C4-2B (cell line): ENCODE data around the gene FFAR3.

Experiments
- H3K27ac ChIP-seq: fragments of 450-650 bp; 2 replicates; pipeline ENCODE4 v1.5.1; 2017
- ZFX ChIP-seq: fragments of 450-650 bp; IDR thresholded peaks from 2 replicates; pipeline ENCODE4 v1.6.1; 2017
- TF ChIP-seq, protein P1 (sequence below): fragments of 450-650 bp; conservative IDR thresholded peaks from 2 replicates; pipeline ENCODE4 v1.5.1; 2017; ENCODE audit warnings: mild to moderate bottlenecking

Gene FFAR3

DNA sequence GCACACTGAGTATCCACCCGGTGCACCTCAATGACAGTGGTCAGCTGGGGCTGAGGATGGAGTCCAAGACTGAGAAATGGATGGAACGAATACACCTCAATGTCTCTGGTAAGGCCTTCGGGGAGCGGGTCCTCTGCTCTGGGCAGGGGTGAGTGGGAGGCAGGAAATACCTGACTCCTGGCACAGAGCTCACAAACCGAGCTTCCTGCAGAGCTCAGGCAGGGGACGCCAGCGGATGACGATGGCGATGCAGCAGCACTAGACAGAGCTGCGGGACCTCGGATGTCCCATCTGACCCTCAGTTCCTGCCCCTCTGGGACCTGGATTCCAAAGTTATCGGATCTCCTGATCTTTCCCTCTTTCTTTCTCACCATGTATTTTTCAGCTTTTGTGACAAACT, 25.4 kb upstream of the FFAR3 start:
- TF ChIP-seq ZFX, result no peak
- TF ChIP-seq, protein P1, sequence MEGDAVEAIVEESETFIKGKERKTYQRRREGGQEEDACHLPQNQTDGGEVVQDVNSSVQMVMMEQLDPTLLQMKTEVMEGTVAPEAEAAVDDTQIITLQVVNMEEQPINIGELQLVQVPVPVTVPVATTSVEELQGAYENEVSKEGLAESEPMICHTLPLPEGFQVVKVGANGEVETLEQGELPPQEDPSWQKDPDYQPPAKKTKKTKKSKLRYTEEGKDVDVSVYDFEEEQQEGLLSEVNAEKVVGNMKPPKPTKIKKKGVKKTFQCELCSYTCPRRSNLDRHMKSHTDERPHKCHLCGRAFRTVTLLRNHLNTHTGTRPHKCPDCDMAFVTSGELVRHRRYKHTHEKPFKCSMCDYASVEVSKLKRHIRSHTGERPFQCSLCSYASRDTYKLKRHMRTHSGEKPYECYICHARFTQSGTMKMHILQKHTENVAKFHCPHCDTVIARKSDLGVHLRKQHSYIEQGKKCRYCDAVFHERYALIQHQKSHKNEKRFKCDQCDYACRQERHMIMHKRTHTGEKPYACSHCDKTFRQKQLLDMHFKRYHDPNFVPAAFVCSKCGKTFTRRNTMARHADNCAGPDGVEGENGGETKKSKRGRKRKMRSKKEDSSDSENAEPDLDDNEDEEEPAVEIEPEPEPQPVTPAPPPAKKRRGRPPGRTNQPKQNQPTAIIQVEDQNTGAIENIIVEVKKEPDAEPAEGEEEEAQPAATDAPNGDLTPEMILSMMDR, result no peak
- H3K27ac ChIP-seq, result no peak overlapping the region

DNA sequence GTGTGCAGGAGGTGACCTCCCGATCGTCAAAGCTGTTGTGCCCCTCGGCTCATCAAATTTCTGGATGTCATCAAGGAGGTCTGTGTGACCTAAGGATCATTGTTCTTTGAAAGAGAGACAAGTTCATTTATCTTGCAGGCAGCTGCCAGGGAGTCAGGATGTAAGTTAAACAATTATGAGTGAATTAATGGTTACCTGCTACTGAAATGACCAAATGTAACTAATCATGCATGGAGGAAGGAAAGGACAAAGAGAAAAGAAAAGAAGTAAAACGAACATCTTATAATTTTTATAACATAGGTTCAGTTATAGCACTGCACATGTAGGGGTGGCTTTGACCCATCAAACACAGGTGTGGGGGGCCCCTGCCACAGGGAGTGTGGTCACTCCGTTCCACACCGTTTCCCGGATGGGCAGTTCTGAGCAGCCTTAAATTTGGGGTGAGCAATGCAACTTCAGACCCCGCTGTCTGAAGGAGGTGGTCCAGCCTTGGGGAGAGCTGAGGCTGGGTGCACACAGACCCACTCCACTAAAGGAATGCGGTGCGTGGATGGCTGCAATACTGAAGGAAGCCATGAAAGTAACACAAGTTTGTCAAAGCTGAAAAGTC, 24.0 kb upstream of the FFAR3 start:
- no peak overlapping the region for H3K27ac ChIP-seq
- TF ChIP-seq, protein P1, result no peak
- TF ChIP-seq ZFX, result no peak

DNA sequence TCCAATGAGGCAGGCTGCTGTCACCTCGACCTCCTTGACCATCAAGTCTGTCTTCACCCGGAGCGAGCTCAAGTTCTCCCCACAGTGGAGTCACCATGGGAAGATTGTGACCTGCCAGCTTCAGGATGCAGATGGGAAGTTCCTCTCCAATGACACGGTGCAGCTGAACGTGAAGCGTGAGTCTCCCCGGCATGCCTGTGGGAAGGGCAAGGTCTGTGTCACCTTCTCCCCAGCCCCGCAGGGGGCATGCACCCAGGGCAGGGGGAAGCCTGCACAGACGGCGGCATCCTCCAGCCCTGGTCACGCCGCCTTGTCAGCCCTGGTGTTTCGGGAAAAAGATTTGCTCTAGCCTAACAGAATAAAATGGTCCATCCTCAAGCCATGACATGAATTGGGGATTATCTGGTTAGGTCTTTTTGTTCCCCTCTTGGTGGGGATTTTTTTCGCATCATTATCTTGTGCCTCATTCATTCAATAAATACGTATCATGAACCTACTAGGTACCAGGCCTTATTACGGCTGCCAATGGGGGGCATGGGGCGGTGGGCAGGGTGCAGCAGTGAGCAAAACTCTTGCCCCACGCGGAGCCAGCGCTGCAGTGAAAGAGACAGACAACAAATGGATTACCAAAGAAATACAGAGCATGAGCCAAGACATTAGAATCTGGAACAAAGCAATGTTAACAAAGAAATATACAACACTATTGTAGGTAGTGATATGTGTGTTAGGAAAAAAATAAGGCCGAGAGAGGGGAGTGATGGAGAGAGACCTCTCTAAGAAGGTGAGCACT, 21.9 kb upstream of the FFAR3 start:
- no peak overlapping the region for H3K27ac ChIP-seq
- TF ChIP-seq, protein P1, result no peak
- no peak for TF ChIP-seq ZFX

DNA sequence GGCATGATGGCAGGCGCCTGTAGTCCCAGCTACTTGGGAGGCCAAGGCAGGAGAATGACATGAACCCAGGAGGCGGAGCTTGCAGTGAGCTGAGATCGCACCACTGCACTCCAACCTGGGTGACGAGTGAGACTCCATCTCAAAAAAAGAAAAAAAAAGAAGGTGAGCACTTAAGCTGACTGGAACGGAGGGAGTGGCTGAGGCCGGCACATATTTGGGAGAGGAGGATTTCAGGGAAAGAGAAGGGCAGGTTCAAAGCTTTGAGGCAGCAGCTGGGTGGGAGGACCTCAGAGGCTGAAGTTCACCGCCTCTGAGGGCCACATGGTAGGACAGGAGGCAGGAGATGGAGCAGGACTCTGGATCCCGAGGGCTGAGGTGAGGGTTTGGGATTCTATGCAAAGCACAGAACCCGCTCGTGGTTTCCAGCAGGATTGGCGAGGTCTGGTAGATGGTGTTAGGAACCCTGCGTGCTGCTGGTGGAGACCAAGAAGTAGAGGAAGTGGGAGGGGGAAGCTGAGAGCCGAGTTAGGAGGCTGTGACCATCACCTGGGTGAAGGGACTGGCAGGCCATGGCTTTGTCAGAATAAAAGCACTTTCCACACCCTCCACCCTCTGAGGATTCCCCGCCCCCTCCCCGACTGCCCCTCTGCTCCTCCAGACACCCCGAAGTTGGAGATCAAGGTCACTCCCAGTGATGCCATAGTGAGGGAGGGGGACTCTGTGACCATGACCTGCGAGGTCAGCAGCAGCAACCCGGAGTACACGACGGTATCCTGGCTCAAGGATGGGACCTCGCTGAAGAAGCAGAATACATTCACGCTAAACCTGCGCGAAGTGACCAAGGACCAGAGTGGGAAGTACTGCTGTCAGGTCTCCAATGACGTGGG, 20.9 kb upstream of the FFAR3 start:
- TF ChIP-seq, protein P1, result no peak
- TF ChIP-seq ZFX, result no peak
- H3K27ac ChIP-seq, result no peak overlapping the region

DNA sequence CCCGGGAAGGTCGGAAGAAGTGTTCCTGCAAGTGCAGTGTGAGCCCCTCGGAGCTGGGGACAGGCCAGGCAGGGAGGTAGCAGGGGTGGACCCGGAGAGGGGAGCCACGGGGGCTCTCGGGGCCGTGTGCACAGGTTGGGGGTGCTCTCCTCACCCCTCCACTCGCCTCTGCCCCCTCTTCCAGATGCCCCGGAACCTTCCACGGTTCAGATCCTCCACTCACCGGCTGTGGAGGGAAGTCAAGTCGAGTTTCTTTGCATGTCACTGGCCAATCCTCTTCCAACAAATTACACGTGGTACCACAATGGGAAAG, 20.3 kb upstream of the FFAR3 start:
- TF ChIP-seq, protein P1, result no peak
- no peak overlapping the region for H3K27ac ChIP-seq

DNA sequence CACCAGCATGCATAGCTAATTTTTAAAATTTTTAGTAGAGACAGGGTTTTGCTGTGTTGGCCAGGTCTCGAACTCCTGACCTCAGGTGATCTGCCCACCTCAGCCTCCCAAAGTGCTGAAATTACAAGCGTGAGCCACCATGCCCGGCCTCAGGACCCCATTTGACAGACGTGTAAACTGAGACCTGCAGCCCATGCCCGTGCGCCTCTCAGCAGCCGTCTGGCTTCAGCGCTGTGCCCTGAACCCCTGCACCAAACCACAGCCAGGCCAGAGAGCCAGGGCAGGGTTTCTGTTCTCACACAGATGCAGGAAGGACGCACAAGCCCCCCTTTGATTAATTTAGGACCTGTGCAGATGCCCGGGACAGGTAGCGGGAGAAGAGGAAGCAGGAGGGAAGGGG, 17.8 kb upstream of the FFAR3 start:
- TF ChIP-seq ZFX, result no peak
- TF ChIP-seq, protein P1, result no peak
- no peak overlapping the region for H3K27ac ChIP-seq

DNA sequence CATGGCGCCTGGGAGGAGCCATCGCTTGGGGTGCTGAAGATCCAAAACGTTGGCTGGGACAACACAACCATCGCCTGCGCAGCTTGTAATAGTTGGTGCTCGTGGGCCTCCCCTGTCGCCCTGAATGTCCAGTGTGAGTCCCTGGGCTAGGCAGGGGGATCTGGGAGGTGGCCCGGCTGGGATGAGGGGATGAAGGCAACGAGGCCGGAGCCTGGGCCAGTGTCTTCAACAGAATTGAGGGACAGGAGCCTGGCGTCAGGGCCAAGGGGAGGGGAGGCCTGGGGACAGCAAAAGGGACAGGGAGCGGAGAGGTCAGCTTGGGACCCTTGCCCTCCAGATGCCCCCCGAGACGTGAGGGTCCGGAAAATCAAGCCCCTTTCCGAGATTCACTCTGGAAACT, 17.3 kb upstream of the FFAR3 start:
- no peak for TF ChIP-seq ZFX
- no peak overlapping the region for H3K27ac ChIP-seq
